Activated CD4-positive, alpha-beta T cell treated with anti-CD3 and anti-CD28 coated beads, Interleukin-2, amount 10 ng/mL, durations not matched to agents 24 days and 14 days (primary cell): ENCODE results near the gene RTTN. TPM values are rescaled to one million over a fixed set of nuclear protein-coding genes. Genes with fewer than 3 reads are reported as not detected.
"Not testable (repeated sequence)": the region's sequence is repeated elsewhere in the genome, so short reads cannot be mapped to it uniquely, and the experiment has no call there.

ENCODE experiments used
- DNase-seq: peaks from one replicate; pipeline ENCODE4 v3.0.0; 2022
- H3K27ac Mint-ChIP-seq: one replicate; pipeline ENCODE4 v1.8.0; 2022; ENCODE audit warnings: mild to moderate bottlenecking, mixed read lengths
- H3K27me3 Mint-ChIP-seq: one replicate; pipeline ENCODE4 v1.8.0; 2022; ENCODE audit warnings: mixed read lengths
- H3K36me3 Mint-ChIP-seq: one replicate; pipeline ENCODE4 v1.8.0; 2022; ENCODE audit warnings: low read depth, mild to moderate bottlenecking, mixed read lengths
- H3K4me1 Mint-ChIP-seq: one replicate; pipeline ENCODE4 v1.8.0; 2021; ENCODE audit warnings: mixed read lengths
- H3K4me3 Mint-ChIP-seq: one replicate; pipeline ENCODE4 v1.8.0; 2022; ENCODE audit warnings: mild to moderate bottlenecking, moderate library complexity, mixed read lengths
- H3K9me3 Mint-ChIP-seq: one replicate; pipeline ENCODE4 v1.8.0; 2021; ENCODE audit warnings: mixed read lengths
- intact Hi-C: fragments of 100-400 bp; cut with micrococcal nuclease; formaldehyde crosslinking; loops from one replicate; pipeline ENCODE4 v1.15.1; 2023
- total RNA-seq: library from RNA; stranded (reverse); gene quantifications from 2 replicates; pipeline ENCODE4 v1.2.3, GENCODE V29; 2022

RTTN gene, protein sequence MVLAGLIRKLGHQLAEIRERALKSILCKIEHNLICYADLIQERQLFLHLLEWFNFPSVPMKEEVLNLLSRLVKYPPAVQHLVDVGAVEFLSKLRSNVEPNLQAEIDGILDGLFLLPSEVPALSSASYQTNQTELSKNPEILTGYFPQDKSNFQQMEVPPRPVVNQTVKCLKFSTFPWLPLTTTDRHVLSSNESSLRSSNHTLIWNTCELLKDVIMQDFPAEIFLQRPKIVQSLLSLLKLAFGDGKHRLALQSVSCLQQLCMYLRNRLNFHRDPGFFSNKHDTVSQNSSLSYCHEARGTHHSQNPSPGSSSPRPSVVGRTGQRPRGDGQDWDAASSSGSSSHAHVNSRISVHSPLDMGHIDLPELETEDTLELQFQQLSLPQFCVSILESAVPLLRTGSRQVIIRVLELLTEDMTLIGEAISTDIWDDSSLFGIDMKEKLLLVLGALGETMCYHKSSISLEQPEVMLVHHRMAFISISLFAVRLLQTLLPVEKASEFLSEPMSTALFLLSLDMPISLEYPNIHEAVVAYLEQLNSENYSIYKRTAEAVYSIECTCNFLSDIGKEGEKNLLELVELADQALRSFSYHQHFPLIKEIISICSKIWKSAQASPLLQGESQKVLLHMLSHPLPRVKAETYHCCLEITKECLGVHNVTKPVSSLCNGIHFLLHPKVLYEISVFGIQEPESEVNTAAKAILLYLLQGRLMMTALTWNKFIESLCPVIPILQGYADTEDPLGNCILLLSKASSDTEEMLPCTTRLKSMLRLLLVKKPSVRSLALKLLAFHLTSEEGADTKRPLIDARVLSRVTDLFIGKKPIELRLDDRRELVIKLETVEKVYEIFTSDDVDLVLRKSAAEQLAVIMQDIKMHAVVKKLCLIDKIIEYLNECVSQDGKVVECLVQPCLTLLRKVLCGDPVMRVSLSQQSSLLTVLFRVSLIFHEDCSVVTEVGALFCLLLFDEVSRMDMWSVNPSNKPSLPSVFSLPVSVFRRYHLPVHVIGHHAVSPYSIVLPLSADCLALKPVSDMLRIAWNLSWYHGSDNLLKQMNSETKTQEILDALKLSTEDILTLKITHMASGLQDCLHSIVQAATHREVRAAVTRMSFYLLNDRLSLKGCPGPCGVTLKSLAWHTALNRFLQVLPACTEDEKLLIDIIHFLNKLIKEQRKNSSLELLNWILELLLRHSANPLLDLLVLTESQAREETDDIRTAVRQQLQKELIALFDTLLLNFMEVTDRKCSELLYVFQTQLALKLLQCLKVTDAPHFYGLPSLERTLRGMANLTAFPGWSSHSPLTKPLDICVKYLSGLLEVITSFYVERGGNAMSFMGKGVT (N-terminal part only)
- total RNA-seq: 25.5 and 28.2 TPM in 2 replicates

GRCh38 chr18:70205421-70206397 lies at the start of gene RTTN:
RTTN (minus strand) TSS chr18:70205687; CDS start chr18:70205658, 29 bp downstream.
- Mint-ChIP-seq H3K27me3 (peaks cover 4% of the 10 kb centered on the region), H3K27ac (peak within 1 kb of the TSS; percentile 99), H3K36me3 (peaks cover 6% of the 10 kb centered on the region), H3K4me1 (peaks cover 20% of the 10 kb centered on the region), H3K9me3 (no peaks in the 10 kb centered on the region), H3K4me3 (peak within 1 kb of the TSS; percentile 89)
- peak; percentile 98 for DNase-seq
- intact Hi-C loops: loop anchor here (1.0 to 5.0 kb wide), 4 partner anchors 11 to 1491 kb away; partner anchors contain the start of genes SOCS6 and TMX3

GRCh38 chr18:70250781-70251180 lies 45.3 kb upstream of the RTTN start:
- Mint-ChIP-seq H3K4me3 (no peak overlapping the region), H3K36me3 (no peaks in the 10 kb centered on the region), H3K4me1 (no peaks in the 10 kb centered on the region), H3K27ac (no peak overlapping the region), H3K9me3 (no peaks in the 10 kb centered on the region), H3K27me3 (peaks cover 3% of the 10 kb centered on the region)
- peak; percentile 25 for DNase-seq
- intact Hi-C loops: no loop called here

DNA sequence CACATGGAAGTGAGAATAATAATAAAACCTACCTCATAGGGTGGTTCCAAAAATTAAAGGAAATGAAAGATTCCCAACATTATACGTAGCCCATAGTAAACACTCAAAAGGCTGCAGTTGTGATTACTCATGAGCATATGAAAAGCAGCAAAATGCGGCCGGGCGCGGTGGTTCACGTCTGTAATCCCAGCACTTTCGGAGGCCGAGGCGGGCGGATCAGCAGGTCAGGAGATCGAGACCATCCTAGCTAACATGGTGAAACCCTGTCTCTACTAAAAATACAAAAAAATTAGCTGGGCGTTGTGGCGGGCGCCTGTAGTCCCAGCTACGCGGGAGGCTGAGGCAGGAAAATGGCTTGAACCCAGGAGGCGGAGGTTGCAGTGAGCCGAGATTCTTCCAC lies 44.4 kb upstream of the RTTN start:
- DNase-seq, H3K27me3 Mint-ChIP-seq, H3K27ac Mint-ChIP-seq, H3K36me3 Mint-ChIP-seq, H3K9me3 Mint-ChIP-seq, H3K4me1 Mint-ChIP-seq, intact Hi-C loops, H3K4me3 Mint-ChIP-seq: not testable (repeated sequence)

- Mint-ChIP-seq H3K36me3 (no peaks in the 10 kb centered on the region), H3K4me1 (no peaks in the 10 kb centered on the region), H3K4me3 (no peak overlapping the region), H3K27me3 (peaks cover 3% of the 10 kb centered on the region), H3K27ac (no peak overlapping the region), H3K9me3 (no peaks in the 10 kb centered on the region)
- DNase-seq: no peak
- intact Hi-C loops: no loop called here
These were observed 43.6 kb upstream of the RTTN start for GRCh38 chr18:70249118-70249517.

DNA sequence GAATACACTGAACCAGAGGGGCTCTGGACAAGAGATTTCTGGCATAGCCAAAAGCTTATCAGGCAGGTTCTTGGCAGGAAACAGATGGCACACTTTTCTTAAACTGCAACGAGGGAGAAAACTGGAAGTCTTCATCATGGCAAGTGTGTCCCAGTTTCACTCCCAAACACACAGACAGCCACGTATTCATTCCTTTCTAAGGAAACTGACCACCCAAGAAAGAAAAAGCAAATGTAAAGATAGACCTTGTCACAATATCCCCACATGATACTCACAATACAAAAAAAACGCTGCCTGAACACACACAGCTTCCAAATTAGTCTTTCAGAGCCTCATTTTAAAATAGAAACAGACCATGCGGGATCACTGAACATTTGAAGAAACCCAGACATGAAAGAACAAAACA lies 40.6 kb upstream of the RTTN start:
- H3K36me3 Mint-ChIP-seq: no peaks in the 10 kb centered on the region
- H3K27me3 Mint-ChIP-seq: peaks cover 3% of the 10 kb centered on the region
- no peak for DNase-seq
- no peaks in the 10 kb centered on the region for H3K4me1 Mint-ChIP-seq
- intact Hi-C loops: no loop called here
- no peak overlapping the region for H3K4me3 Mint-ChIP-seq
- H3K9me3 Mint-ChIP-seq: no peaks in the 10 kb centered on the region
- no peak overlapping the region for H3K27ac Mint-ChIP-seq

DNA sequence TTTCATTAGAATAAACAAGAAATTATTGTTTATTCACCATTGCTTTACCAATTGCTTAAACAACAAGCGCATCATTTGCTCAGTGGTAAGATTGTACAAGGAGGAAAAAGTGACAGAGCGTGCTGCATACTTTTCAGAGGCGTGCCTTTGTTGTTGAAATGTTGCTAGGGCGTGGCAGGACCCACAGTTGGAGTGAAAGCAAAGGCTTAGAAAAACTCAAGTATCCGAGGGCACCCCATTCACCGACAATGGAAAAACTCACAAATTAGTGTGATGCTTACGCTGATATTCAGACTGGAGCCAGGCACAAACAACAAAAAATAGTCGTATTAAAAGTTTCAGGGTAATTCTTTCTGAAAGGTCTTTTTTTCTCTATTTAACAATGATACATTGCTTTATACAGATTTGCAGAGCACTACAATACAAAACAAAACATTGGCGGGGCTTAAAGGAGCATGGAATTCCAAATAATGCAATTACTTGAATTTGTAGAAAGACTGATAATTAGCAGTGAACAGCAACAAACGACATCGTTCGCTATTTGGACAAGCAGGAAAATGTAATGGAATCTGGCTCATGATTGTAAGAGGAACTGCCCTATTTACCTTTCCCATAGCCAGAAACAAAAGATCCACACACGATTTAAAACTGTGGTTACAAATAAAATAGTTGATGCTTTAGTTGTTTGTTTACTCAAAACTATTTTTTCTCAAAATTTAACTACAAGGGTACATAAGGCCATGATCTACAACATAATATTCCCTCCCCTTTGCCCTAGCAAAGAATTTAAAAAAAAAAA lies 37.8 kb upstream of the RTTN start:
- intact Hi-C loops: no loop called here
- Mint-ChIP-seq H3K9me3 (no peaks in the 10 kb centered on the region), H3K4me1 (no peaks in the 10 kb centered on the region), H3K36me3 (no peaks in the 10 kb centered on the region), H3K27ac (no peak overlapping the region), H3K27me3 (peaks cover 10% of the 10 kb centered on the region), H3K4me3 (no peak overlapping the region)
- peak; percentile 6 for DNase-seq

DNA sequence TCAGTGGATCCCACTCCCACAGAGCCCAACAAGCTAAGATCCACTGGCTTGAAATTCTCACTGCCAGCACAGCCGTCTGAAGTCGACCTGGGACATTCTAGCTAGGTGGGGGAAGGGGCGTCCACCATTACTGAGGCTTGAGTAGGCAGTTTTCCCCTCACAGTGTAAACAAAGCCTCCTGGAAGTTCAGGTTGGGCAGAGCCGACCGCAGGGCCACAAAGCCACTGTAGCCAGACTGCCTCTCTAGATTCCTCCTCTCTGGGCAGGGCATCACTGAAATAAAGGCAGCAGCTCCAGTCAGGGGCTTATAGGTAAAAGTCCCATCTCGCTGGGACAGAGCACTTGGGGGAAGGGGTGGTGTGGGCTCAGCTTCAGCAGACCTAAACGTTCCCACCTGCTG lies 31.4 kb upstream of the RTTN start:
- H3K27ac Mint-ChIP-seq, intact Hi-C loops, H3K27me3 Mint-ChIP-seq, H3K36me3 Mint-ChIP-seq, H3K9me3 Mint-ChIP-seq, H3K4me1 Mint-ChIP-seq, H3K4me3 Mint-ChIP-seq: not testable (repeated sequence)
- DNase-seq: peak; percentile 20

GRCh38 chr18:70235478-70235877 lies 30.0 kb upstream of the RTTN start:
- peak; percentile 17 for DNase-seq
- Mint-ChIP-seq H3K36me3 (no peaks in the 10 kb centered on the region), H3K27ac (no peak overlapping the region), H3K9me3 (no peaks in the 10 kb centered on the region), H3K4me1 (no peaks in the 10 kb centered on the region), H3K27me3 (peaks cover 7% of the 10 kb centered on the region), H3K4me3 (no peak overlapping the region)
- intact Hi-C loops: no loop called here

DNA sequence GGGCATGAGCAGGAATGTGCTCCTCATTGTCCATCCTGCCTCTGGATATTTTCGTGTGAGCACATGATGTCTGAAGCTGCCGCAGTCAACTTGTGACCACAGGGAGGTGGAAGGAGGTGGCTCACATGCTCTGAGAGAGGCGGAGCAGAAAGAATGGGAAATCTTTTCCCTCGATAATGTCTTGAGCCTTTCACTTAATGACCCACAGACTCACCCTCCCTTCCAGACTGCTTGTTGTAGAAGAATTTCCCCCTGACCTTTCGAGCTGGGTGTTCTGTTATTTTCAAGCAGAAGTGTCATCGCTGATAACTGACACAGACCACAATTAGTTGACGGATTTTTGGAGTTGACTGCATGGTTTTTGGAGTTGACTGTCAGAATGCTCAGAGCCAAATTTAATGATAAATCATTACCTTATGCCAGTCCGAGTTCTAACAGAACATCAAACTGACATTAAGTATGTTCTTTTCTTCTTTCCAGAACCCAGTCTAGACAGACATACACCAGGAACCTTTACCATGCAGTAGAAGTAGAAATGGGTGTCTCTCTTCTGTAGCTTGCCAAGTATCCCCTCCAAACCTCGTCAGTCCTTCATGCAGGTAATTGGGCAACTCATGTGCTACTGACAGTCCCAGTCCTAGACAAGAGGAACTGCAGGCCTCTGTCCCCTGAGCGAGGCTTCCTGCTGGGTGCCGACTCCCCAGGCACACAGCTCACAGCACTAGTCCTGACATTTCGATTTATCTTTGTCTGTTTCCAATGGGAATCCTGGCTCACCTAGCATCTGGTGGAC lies 29.4 kb upstream of the RTTN start:
- intact Hi-C loops: no loop called here
- Mint-ChIP-seq H3K36me3 (no peaks in the 10 kb centered on the region), H3K27me3 (peaks cover 7% of the 10 kb centered on the region), H3K4me3 (no peak overlapping the region), H3K9me3 (no peaks in the 10 kb centered on the region), H3K27ac (no peak overlapping the region), H3K4me1 (no peaks in the 10 kb centered on the region)
- DNase-seq: peak; percentile 24

- DNase-seq: no peak
- peaks cover 3% of the 10 kb centered on the region for H3K9me3 Mint-ChIP-seq
- no peaks in the 10 kb centered on the region for H3K36me3 Mint-ChIP-seq
- no peaks in the 10 kb centered on the region for H3K4me1 Mint-ChIP-seq
- no peak overlapping the region for H3K4me3 Mint-ChIP-seq
- no peak overlapping the region for H3K27ac Mint-ChIP-seq
- intact Hi-C loops: no loop called here
- H3K27me3 Mint-ChIP-seq: no peaks in the 10 kb centered on the region
These were observed 28.5 kb upstream of the RTTN start for GRCh38 chr18:70233974-70234373.

DNA sequence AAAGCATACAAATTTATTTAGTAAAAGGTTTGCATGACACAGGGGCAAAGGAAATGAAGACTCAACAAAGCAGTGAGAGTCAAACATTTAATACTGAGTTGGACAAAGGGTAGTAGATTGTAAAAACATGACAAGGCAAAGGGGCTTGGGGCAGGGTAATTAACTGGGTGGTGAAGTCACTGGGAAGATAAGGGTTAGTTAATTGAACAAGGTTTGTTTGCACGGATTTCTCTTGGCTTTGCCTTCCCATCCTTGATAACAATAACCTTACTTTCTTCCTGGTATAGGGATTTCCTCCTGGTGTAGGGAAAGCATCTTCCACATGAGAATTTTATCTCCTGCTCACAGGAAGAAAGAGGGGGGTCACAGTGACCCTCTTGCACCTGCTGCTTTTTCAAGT lies 26.8 kb upstream of the RTTN start:
- no peak overlapping the region for H3K4me3 Mint-ChIP-seq
- no peaks in the 10 kb centered on the region for H3K27me3 Mint-ChIP-seq
- peaks cover 10% of the 10 kb centered on the region for H3K9me3 Mint-ChIP-seq
- intact Hi-C loops: no loop called here
- no peak overlapping the region for H3K27ac Mint-ChIP-seq
- no peaks in the 10 kb centered on the region for H3K4me1 Mint-ChIP-seq
- no peaks in the 10 kb centered on the region for H3K36me3 Mint-ChIP-seq
- DNase-seq: no peak
